HG03558 (cell line): Measurements from ENCODE around the gene GCLM.
A peak's percentile ranks its signal among the peaks of the same experiment; 100 is the strongest.
"Not testable (repeated sequence)": the region's sequence is repeated elsewhere in the genome, so short reads cannot be mapped to it uniquely, and the experiment has no call there.

Experiments used
- ATAC-seq: cut with Tn5 transposase; IDR thresholded peaks from one replicate; pipeline ENCODE4 v1.9.1; 2021; ENCODE audit warnings: moderate number of reproducible peaks; ENCODE audit not compliant: unreplicated experiment; ENCODE audit errors: extremely low read depth

The GCLM gene

GRCh38 chr1:93850687-93851326 is 58.4 kb downstream of the GCLM start:
- not testable (repeated sequence) for ATAC-seq

DNA sequence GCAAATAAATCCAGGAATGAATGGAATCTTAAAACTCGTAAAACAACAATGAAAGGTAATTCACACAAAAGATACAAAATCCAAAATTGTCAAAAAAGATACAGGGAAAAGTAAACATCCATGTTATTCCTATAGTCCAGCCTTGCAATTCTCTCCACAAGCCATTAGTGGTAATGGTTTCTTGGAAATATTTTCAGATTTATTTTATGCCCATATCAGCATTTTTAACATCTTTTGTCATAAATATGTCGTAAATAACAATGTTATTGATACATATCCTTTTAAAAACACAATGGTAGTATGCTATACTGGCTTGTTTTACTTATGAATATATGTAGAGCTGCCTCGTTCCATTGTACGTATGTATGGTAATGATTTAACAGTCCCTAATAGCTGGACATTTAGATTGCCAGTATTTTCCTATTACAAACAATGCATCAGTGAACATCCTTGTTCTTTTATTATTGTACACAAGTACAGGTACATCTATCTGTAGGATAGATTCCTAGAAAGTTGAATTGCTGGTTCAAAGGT is 60.8 kb downstream of the GCLM start:
- no peak for ATAC-seq

- ATAC-seq, result peak; percentile 4
These were observed 61.4 kb downstream of the GCLM start for GRCh38 chr1:93847811-93848288.

DNA sequence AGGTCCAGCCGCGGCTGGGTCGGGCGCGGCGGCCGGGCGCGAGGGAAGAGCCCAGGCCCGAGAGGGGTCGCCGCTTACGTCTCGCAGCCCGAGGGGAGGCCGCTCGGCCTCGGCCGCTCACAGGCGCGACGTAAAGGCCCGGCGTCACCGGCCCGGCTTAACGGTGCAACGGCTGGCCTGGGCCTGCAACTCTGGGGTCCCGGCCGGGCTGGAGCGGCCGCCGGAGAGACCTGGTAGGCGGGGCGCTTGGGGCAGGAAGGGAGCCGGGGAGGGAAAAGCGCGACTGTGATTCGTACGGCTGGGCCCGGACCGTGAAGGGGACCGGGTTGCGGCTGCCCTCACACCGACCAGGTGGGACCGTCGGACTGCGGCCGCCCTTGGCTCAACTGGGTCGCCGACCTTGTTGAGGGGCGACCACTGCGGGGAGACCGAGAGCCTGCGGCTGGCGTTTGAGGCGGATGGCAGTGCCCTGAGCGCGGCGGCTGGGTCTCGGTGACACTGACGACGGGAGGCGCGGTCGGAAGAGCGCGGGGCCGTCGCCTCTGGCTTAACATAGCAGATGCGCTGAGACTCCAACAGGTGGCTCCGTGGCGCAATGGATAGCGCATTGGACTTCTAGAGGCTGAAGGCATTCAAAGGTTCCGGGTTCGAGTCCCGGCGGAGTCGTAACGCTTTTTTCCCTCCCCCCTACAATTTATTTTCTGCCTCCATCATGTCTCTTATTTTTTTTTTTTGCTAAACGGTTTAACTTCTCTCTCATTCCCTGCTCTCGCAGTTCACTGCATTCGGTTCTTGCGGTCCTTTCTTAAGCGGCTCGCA is 62.0 kb downstream of the GCLM start:
- peak; percentile 49 for ATAC-seq

DNA sequence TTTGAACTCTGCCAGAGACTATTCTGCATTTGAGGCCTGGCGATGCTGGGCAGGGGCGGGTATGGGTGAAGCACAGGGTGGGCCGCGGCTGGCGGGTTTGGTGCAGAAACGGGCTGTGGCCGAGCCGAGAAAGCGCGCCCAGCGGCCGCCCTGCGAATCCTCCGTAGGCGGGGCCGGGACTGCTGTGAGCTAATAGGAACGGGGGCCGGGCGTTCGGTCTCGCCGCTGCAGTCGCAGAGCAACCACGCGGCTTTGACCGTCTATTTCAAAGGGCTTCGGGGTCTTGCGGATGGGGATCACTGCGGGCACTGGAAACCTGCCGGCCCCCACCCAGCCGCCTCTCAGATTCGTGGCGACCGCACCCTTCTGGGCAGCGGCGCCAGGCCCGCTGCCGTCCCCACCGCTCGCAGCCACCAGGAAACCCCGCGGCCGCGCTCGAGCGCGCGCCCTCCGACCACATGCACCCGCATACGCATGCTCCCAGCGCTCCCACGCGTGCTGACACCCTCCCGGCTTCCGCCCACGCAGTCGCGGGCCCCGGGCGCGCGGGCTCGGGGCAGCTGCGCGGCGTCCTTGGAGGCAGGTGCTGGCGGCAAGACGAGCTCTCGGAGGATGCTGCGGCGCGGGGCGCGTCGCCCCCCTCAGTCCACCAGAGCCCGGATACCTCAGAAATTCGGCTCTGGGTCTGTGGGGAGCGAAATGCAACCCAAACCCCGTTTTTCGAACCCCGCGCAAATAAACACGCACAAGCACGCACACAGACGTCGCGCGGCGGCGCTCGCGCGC is 62.8 kb downstream of the GCLM start:
- ATAC-seq, result peak; percentile 27

DNA sequence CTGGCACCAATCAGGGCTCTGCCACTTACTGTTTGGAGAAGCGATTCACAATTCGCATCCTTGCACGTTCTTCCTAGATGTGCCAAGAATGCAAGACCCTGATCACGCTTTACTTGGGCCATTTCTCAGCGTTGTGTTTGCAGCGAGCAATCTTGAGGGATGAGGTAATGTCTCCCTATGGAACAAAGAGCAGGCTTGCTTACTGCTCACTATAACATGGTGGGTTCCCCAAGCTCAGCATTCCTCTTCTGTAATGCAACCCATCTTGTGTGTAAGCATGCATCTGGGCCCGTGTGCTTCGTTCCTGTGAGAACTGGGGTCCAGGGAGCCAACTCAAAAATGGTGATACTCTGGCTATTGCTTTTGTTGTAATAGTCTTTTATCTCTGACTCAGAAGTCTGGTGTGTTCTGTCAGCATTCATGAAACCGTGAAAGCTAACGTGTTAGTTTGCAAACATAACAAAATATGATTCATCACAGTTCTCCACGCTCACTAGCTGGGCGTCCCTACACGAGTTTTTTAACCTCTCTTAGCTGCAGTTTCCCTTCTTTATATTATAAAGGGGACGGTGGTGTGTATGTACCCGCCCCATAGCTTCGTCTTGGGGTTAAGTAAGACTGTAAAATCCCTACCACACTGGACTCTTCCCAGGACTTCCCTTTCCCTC is 63.6 kb downstream of the GCLM start:
- peak; percentile 0 for ATAC-seq

- no peak for ATAC-seq
These were observed 64.8 kb downstream of the GCLM start for GRCh38 chr1:93844262-93845045.

DNA sequence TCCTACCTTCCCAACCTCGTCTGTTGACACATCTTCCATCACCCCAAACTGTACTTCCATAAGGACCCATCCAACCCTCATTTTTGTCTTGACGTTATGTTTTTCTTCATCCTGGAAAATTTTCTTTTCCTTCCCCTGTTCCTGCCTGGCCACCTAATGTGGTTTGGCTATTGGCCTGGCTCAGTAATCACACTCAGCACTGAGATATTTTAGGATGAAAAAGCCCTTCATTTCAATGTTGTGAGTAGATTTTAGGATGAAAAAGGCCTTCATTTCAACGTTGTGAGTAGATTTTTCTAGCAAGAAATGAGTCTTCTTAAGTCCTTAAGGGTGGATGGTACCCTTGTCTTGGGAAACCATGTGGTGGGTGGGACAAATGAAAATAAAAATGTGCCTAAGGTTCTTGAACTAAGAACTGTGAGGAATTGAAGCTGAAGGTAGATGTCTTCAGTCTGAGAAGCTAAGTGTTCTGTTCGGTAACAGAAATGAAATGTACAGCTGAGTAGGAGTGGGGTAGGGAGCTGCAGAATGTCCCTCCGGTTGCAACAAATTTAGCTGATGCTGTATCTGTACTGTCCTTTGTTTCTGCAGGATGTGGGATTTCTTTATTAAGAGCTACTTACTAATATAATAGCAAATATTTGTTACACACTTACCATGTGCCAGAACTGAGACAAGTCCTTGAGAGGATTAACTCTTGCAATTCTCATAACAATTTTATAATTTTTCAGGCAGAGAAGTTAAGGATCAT is 66.3 kb downstream of the GCLM start:
- ATAC-seq, result no peak

GRCh38 chr1:93841771-93842170 is 67.5 kb downstream of the GCLM start:
- no peak for ATAC-seq

DNA sequence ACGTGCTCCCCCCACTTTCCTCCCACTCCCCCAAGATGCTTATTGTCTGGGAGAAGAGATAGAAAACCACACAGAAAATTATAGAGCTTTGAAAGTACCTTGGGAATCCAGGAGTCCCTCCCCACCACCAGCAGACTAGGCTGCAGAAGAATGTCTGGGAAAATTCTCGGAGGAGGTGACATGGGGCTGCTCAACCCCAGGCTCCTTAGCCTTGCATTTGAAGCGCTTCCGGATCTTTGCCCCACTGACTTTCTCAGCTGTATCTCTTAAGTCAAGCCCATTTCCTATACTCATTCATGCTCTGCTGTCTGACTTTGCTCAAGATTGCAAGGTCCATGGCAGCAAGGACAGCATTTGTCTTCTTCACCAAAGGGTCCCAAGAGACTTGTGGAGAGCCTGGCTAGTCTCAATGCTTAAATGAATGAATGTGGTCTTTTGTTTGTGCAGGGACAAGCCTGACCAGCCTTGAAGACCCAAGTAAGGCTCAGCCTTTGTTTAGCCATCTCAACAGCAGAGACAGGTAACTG is 68.2 kb downstream of the GCLM start:
- ATAC-seq, result no peak

- ATAC-seq, result no peak
These were observed 69.5 kb downstream of the GCLM start for GRCh38 chr1:93839753-93840152.

DNA sequence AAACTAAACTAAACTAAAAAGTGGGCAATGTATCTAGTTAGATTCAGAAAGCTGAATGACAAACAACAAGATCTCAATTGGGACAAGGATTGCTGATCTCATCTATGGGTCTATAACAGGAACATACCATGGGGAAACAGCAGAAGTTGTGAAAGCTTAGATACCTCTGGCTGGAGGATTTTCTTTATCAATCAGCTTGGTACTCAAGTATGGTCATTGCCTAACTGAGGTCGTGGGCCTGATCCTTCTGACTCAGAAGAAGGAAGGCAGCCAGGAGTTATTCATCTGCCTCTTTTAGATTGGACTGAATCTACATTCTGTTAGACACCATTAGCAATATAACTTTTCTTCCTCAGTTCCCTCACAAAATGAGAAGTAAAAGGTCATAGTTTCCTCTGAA is 69.9 kb downstream of the GCLM start:
- no peak for ATAC-seq

DNA sequence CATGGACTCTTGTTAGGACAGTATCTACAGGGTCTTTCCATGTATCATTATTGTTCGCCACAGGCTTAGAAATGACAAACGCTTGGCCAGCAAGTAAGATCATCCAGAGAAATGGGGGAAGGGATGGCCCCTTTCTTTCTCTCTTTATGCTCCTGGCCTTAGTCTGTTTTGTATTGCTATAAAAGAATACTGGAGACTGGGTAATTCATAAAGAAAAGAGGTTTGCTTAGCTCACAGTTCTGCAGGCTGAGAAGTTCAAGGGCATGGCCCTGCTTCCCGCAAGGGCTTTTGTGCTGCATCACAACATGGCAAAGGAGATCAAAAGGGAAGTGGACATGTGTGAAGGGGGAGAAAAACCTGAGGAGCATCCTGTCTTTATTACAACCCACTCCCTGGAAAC is 71.3 kb downstream of the GCLM start:
- ATAC-seq, result no peak
